Adrenal gland (tissue), 5 donors: Measurements from ENCODE around the gene IPMK.

Experiments
- POLR2A ChIP-seq, 2 donors: fragments of 450-650 bp; IDR thresholded peaks; one replicate each; pipeline ENCODE4 v1.6.1; 2017; ENCODE audit warnings: antibody characterized with exemption in 2 of 2, mild to moderate bottlenecking in 2 of 2, moderate library complexity in 1 of 2
- TF ChIP-seq, protein P1 (sequence below), 6 experiments: fragments of 450-650 bp in 4 of 6; fragments of 200-600 bp in 2 of 6; sonication (generic) in 1 of 6; IDR thresholded peaks; 1 replicate in 5 of 6; 2 replicates in 1 of 6; pipeline versions ENCODE4 v1.5.1 to v1.8.0; 2016 to 2021; ENCODE audit warnings: antibody characterized with exemption in 6 of 6, mild to moderate bottlenecking in 2 of 6, moderate library complexity in 1 of 6
- donor health status: DM: no; HTN: no; CAD: no.

- TF ChIP-seq, protein P1, sequence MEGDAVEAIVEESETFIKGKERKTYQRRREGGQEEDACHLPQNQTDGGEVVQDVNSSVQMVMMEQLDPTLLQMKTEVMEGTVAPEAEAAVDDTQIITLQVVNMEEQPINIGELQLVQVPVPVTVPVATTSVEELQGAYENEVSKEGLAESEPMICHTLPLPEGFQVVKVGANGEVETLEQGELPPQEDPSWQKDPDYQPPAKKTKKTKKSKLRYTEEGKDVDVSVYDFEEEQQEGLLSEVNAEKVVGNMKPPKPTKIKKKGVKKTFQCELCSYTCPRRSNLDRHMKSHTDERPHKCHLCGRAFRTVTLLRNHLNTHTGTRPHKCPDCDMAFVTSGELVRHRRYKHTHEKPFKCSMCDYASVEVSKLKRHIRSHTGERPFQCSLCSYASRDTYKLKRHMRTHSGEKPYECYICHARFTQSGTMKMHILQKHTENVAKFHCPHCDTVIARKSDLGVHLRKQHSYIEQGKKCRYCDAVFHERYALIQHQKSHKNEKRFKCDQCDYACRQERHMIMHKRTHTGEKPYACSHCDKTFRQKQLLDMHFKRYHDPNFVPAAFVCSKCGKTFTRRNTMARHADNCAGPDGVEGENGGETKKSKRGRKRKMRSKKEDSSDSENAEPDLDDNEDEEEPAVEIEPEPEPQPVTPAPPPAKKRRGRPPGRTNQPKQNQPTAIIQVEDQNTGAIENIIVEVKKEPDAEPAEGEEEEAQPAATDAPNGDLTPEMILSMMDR (IDR thresholded peaks at IDR 0.05): no peak
- no peak for TF ChIP-seq POLR2A (IDR thresholded peaks at IDR 0.05)
These were observed 10.7 kb upstream of the IPMK start for GRCh38 chr10:58278274-58278961.
